GM10248 (cell line): ENCODE measurements around the gene UMODL1.

Experiments
- CTCF ChIA-PET: fragments of 300-600 bp; sonication (Branson Sonifier 250); formaldehyde crosslinking; extraction: SDS; loops from one replicate; lab custom pipeline; 2021; ENCODE audit warnings: antibody characterized with exemption; lab: Yijun Ruan, JAX
- POLR2A ChIA-PET: fragments of 350-650 bp; sonication (Branson Sonifier 250); formaldehyde crosslinking; extraction: SDS; loops from one replicate; lab custom pipeline; 2020; ENCODE audit warnings: antibody characterized with exemption; lab: Yijun Ruan, JAX
- DNase-seq: peaks from one replicate; pipeline ENCODE4 v3.0.0; 2012; ENCODE audit errors: extremely low spot score
- CTCF ChIP-seq: IDR thresholded peaks from 2 replicates; pipeline ENCODE4 v1.5.1; 2012; ENCODE audit warnings: mild to moderate bottlenecking, low read depth; ENCODE audit errors: extremely low read depth, missing control alignments, control extremely low read depth

Gene UMODL1

GRCh38 chr21:42127164-42128150 lies 56.3 kb downstream of the UMODL1 start:
- DNase-seq: no peak
- TF ChIP-seq CTCF: no peak
- POLR2A ChIA-PET: no interaction called here
- CTCF ChIA-PET: interaction anchor here (0.8 to 3.3 kb wide), 4 partner anchors 10 to 20 kb away, joined by 3 to 19 read pairs (median 10); no protein-coding TSS in a partner anchor

- POLR2A ChIA-PET: no interaction called here
- TF ChIP-seq CTCF: no peak
- CTCF ChIA-PET: interaction anchor here (1.3 to 3.1 kb wide), 4 partner anchors 9 to 129 kb away, joined by 5 to 19 read pairs (median 6); no protein-coding TSS in a partner anchor
- no peak for DNase-seq
Measured at GRCh38 chr21:42129300-42130266, 58.5 kb downstream of the UMODL1 start.

- CTCF ChIA-PET: interaction anchor here (2.3 to 3.1 kb wide), 2 partner anchors 13 to 128 kb away, joined by 6 to 19 read pairs; no protein-coding TSS in a partner anchor
- no peak for DNase-seq
- TF ChIP-seq CTCF: no peak
- POLR2A ChIA-PET: no interaction called here
Measured at GRCh38 chr21:42130441-42130840, 59.3 kb downstream of the UMODL1 start.

GRCh38 chr21:42132183-42132582 lies 61.1 kb downstream of the UMODL1 start:
- no peak for DNase-seq
- POLR2A ChIA-PET: no interaction called here
- CTCF ChIA-PET: interaction anchor here (0.9 kb wide), 1 partner anchor 7 kb away, joined by 4 read pairs; no protein-coding TSS in a partner anchor
- TF ChIP-seq CTCF: no peak

GRCh38 chr21:42133131-42133530 lies 62.0 kb downstream of the UMODL1 start:
- CTCF ChIA-PET: interaction anchor here (0.9 to 3.0 kb wide), 4 partner anchors 8 to 126 kb away, joined by 4 to 10 read pairs (median 6); no protein-coding TSS in a partner anchor
- TF ChIP-seq CTCF: no peak
- POLR2A ChIA-PET: no interaction called here
- no peak for DNase-seq
